Motor neuron (in vitro differentiated cells): Measurements from ENCODE around the gene NEK1. TPM values are rescaled to one million over a fixed set of nuclear protein-coding genes. Genes with fewer than 3 reads are reported as not detected.
"Not testable (repeated sequence)": the region's sequence is repeated elsewhere in the genome, so short reads cannot be mapped to it uniquely, and the experiment has no call there.

Experiments used
- ATAC-seq, 8 experiments: fragments of 200-7000 bp; cut with Tn5 transposase; replicated peaks in 6 of 8; 2 replicates each; pipeline ENCODE4 v1.8.0; 2021; ENCODE audit warnings: mild to moderate bottlenecking in 8 of 8, moderate library complexity in 8 of 8
- H3K27ac ChIP-seq, 2 donors: fragments of 250-450 bp; sonication (Bioruptor Pico); 2 replicates each; pipeline ENCODE4 v1.9.0; 2021; ENCODE audit warnings: antibody characterized with exemption in 2 of 2, mild to moderate bottlenecking in 2 of 2, moderate library complexity in 1 of 2
- H3K4me1 ChIP-seq, 2 donors: fragments of 250-450 bp; sonication (Bioruptor Pico); replicated peaks in 1 of 2; 2 replicates each; pipeline ENCODE4 v1.6.1; 2021; ENCODE audit warnings: antibody characterized with exemption in 2 of 2, mild to moderate bottlenecking in 2 of 2, moderate library complexity in 1 of 2
- H3K4me3 ChIP-seq, 5 donors: fragments of 250-450 bp; sonication (Bioruptor Pico); 2 replicates each; pipeline ENCODE4 v1.9.0; 2021; ENCODE audit warnings: antibody characterized with exemption in 5 of 5, mild to moderate bottlenecking in 5 of 5, moderate library complexity in 4 of 5
- WGBS, 10 experiments: fragments of 450-650 bp; shearing (Covaris generic); methylation state at CpG; one replicate each; pipeline ENCODE4 v1.0.0; 2022; 5-methylcytosine and 5-hydroxymethylcytosine counted together
- in situ Hi-C, 9 experiments: fragments of 400-800 bp; cut with MboI; loops; one replicate each; pipeline ENCODE4 v1.15.0; 2021; ENCODE audit warnings: low sequenced_read_pairs in 9 of 9, low pct_unique_long_range_greater_than_20kb in 2 of 9; ENCODE audit not compliant: unreplicated experiment in 9 of 9
- total RNA-seq, 8 experiments: library from RNA; unstranded; fragments of 300-600 nt; gene quantifications; 2 replicates each; pipeline versions ENCODE4 v1.2.3 to v1.2.4, GENCODE V29; 2022

NEK1 gene
- total RNA-seq, 8 experiments from 2014 or later: 10.7 to 24.5 (median 16.0) TPM

DNA sequence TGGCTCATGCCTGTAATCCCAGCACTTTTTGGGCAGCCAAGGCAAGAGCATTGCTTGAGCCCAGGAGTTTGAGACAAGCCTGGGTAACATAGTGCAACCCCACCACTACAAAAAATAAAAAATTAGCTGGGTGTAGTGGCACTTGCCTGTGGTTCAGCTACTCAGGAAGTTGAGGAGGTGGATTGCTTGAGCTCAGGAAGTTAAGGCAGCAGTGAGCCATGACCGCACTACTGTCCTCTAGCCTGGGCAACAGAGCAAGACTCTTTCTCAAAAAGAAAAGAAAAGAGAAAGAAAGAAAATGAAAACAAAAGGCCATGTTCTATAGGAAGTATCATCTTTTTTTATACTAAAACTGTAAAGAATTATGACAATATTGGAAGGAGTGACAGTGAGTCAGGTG is 38.5 kb downstream of the NEK1 start:
- ATAC-seq: no peak
- Histone ChIP-seq H3K27ac (no peak overlapping the region), H3K4me1 (no peaks in the 10 kb centered on the region), H3K4me3 (no peak overlapping the region)
- WGBS, 10 experiments: 67 to 100% (median 100%) methylated on average over 1 of the region's 1 CpG; no CpG with 5 or more reads in 2 of the 10 experiments
- in situ Hi-C loops: no loop called here

GRCh38 chr4:169571435-169571834 is 40.9 kb downstream of the NEK1 start:
- H3K4me1 ChIP-seq: no peaks in the 10 kb centered on the region
- no peak for ATAC-seq
- in situ Hi-C loops: no loop called here
- no peak overlapping the region for H3K27ac ChIP-seq
- WGBS, 10 experiments: 82 to 100% (median 96%) methylated on average over 1 to 4 of the region's 4 CpGs
- no peak overlapping the region for H3K4me3 ChIP-seq

DNA sequence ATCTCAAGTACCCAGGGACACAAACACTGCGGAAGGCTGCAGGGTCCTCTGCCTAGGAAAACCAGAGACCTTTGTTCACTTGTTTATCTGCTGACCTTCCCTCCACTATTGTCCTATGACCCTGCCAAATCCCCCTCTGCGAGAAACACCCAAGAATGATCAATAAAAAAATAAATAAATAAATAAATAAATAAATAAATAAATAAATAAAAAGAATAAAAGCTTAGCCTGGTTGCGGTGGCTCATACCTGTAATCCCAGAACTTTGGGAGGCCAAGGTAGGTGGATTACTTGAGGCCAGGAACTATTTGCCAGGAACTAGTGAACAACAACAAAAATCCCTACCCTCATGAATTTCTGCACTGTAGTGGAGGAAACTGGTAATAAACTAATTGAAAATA is 41.4 kb downstream of the NEK1 start:
- H3K4me1 ChIP-seq, H3K4me3 ChIP-seq, ATAC-seq, in situ Hi-C loops, H3K27ac ChIP-seq: not testable (repeated sequence)
- 80 to 100% (median 100%) methylated on average over 1 of the region's 3 CpGs; no CpG with 5 or more reads in 3 of the 10 experiments for WGBS, 10 experiments

DNA sequence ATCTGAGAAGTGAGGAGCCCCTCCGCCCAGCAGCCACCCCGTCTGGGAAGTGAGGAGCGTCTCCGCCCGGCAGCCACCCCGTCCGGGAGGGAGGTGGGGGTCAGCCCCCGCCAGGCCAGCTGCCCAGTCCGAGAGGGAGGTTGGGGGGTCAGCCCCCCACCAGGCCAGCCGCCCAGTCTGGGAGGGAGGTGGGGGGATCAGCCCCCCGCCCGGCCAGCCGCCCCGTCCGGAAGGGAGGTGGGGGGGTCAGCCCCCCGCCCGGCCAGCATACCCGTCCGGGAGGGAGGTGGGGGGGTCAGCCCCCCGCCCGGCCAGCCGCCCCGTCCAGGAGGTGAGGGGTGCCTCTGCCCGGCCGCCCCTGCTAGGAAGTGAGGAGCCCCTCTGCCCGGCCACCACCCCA is 42.1 kb downstream of the NEK1 start:
- H3K4me3 ChIP-seq, in situ Hi-C loops, H3K4me1 ChIP-seq, ATAC-seq, H3K27ac ChIP-seq: not testable (repeated sequence)
- WGBS, 10 experiments: no CpG with 5 or more reads among the region's 26 CpGs

DNA sequence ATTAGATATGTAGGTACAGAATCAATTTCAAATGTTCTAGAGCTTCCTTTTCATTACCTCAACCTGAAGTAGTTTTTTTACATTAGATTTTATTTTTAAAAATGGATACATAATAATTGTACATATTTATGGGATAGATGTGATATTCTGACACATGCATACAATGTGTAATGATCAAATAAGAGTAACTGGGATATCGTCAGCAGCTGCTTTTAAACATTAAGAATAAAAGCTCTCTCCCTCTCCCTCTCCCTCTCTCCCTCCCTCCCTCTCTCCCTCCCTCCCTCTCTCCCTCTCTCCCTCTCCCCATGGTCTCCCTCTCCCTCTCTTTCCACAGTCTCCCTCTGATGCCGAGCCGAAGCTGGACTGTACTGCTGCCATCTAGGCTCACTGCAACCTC is 43.2 kb downstream of the NEK1 start:
- 40 to 100% methylated on average over 1 of the region's 3 CpGs; no CpG with 5 or more reads in 8 of the 10 experiments for WGBS, 10 experiments
- H3K4me3 ChIP-seq: not testable (repeated sequence)

GRCh38 chr4:169567916-169568315 is 44.5 kb downstream of the NEK1 start:
- Histone ChIP-seq H3K4me1 (no peaks in the 10 kb centered on the region), H3K27ac (no peak overlapping the region), H3K4me3 (no peak overlapping the region)
- 75 to 100% (median 92%) methylated on average over 1 to 4 of the region's 4 CpGs; no CpG with 5 or more reads in 1 of the 10 experiments for WGBS, 10 experiments
- ATAC-seq: no peak
- in situ Hi-C loops: no loop called here

More for the DNA sequence above, 43.2 kb downstream of the NEK1 start:
- H3K4me1 ChIP-seq, H3K27ac ChIP-seq, in situ Hi-C loops, ATAC-seq: not testable (repeated sequence)

GRCh38 chr4:169566021-169566818 is 46.2 kb downstream of the NEK1 start:
- H3K27ac ChIP-seq: no peak overlapping the region
- H3K4me3 ChIP-seq: no peak overlapping the region
- no peaks in the 10 kb centered on the region for H3K4me1 ChIP-seq
- in situ Hi-C loops: no loop called here
- peak in 7 of 8 experiments; percentile 36 to 91 (median 66) for ATAC-seq
- WGBS, 10 experiments: 33 to 100% (median 50%) methylated on average over 1 to 2 of the region's 2 CpGs

DNA sequence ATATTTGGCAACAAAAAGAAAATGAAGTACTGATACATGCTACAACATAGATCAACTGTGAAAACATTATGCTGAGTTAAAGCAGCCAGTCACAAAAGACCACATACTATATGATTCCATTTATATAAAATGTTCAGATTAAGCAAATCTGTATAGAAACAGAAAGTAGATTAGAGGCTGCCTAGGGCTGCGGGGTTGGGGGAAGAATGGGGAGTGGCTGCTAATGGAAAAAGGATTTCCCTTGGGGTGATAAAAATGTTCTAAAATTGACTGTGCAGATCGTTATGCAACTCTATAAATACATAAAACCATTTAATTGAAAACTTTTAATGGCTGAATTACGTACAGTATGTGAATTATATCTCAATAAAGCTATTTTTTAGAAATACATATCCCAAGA is 46.8 kb downstream of the NEK1 start:
- Histone ChIP-seq H3K4me1 (no peaks in the 10 kb centered on the region), H3K4me3 (no peak overlapping the region), H3K27ac (no peak overlapping the region)
- ATAC-seq: peak in 3 of 8 experiments; percentile 37 to 47 (median 45)
- in situ Hi-C loops: no loop called here
- WGBS, 10 experiments: 29 to 100% (median 90%) methylated on average over 1 to 3 of the region's 3 CpGs; no CpG with 5 or more reads in 1 of the 10 experiments

DNA sequence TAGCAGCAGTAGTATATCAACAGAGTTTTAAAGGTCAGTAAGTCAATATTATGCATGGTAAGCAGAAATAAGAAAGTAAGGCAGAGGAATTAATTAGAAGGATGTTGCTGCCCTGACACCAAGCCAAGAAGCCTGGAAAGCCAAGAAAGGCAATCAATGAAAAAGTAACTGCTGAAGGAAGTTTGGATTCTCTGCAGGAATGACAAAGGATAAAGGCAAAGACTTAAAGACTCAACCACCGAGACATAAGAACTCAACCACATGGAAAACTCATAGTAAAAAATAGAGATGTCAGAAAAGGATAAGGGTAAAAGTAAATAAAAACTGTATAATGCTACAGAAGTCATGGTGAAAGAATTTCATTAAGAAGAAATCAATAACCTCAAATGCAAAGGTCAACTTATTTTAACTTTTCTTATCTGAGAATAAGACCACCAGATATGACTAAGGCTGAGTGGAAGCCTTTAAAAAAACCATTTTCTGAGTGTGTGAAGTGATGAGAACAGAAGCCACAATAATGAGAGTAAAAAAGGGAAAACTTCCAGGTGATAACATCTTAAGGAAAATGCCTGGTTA is 55.2 kb downstream of the NEK1 start:
- Histone ChIP-seq H3K4me3 (no peak overlapping the region), H3K4me1 (no peaks in the 10 kb centered on the region), H3K27ac (no peak overlapping the region)
- ATAC-seq: no peak
- in situ Hi-C loops: no loop called here
- 0 to 100% (median 84%) methylated on average over 1 of the region's 1 CpG; no CpG with 5 or more reads in 2 of the 10 experiments for WGBS, 10 experiments

GRCh38 chr4:169546548-169546947 is 65.8 kb downstream of the NEK1 start:
- H3K4me3 ChIP-seq, H3K27ac ChIP-seq, H3K4me1 ChIP-seq, ATAC-seq, in situ Hi-C loops: not testable (repeated sequence)
- WGBS, 10 experiments: 76 to 100% (median 92%) methylated on average over 1 to 4 of the region's 4 CpGs; no CpG with 5 or more reads in 1 of the 10 experiments

GRCh38 chr4:169540774-169541173 is 71.6 kb downstream of the NEK1 start:
- H3K4me1 ChIP-seq: no peaks in the 10 kb centered on the region
- in situ Hi-C loops: no loop called here
- ATAC-seq: no peak
- no peak overlapping the region for H3K4me3 ChIP-seq
- no peak overlapping the region for H3K27ac ChIP-seq

DNA sequence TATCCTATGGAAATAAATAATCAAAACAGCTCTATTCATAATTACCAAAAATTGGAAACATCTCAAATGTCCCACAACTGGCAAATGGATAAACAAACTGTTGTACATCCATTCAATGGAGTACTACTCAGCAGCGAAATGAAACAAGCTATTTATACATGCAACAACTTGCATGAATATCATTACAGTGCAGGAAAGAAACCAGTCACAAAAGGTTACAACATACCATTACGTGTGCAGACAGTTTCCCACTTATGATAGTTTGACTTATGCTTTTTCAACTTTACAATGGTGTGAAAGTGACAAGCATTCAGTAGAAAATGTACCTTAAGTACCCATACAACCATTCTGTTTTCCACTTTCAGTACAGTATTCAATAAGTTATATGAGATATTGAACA is 82.3 kb downstream of the NEK1 start:
- no peaks in the 10 kb centered on the region for H3K4me1 ChIP-seq
- in situ Hi-C loops: no loop called here
- ATAC-seq: no peak
- H3K27ac ChIP-seq: no peak overlapping the region
- WGBS, 10 experiments: 33 to 100% (median 71%) methylated on average over 1 to 2 of the region's 2 CpGs; no CpG with 5 or more reads in 2 of the 10 experiments
- H3K4me3 ChIP-seq: no peak overlapping the region

- no peak overlapping the region for H3K4me3 ChIP-seq
- no peaks in the 10 kb centered on the region for H3K4me1 ChIP-seq
- H3K27ac ChIP-seq: no peak overlapping the region
- no peak for ATAC-seq
- in situ Hi-C loops: no loop called here
Observed at GRCh38 chr4:169523796-169524195, 88.6 kb downstream of the NEK1 start.

- ATAC-seq: no peak
- no peak overlapping the region for H3K4me3 ChIP-seq
- H3K4me1 ChIP-seq: no peaks in the 10 kb centered on the region
- WGBS, 10 experiments: 67 to 100% (median 98%) methylated on average over 1 to 3 of the region's 3 CpGs; no CpG with 5 or more reads in 2 of the 10 experiments
- in situ Hi-C loops: no loop called here
- no peak overlapping the region for H3K27ac ChIP-seq
Observed at GRCh38 chr4:169510617-169511016, 101.8 kb downstream of the NEK1 start.
